Measurements from ENCODE around the gene RNF144A. TPM values are rescaled to one million over a fixed set of nuclear protein-coding genes. Genes with fewer than 3 reads are reported as not detected.

The RNF144A gene
- total and polyA plus RNA-seq, 2 experiments from 2014 or later: 0.60 to 3.5 TPM

- no peak for TF ChIP-seq EZH2phosphoT487 (IDR thresholded peaks at IDR 0.05; ENCODE audit: insufficient read depth, low read depth)
- TF ChIP-seq EZH2 (IDR thresholded peaks at IDR 0.05; ENCODE audit: insufficient read depth, poor library complexity, severe bottlenecking): no peak
- in situ Hi-C loops (cut with MboI): no loop called here
- H3K9me3 ChIP-seq (ENCODE audit: low read depth): no peaks in the 10 kb centered on the region
- no peaks in the 10 kb centered on the region for H3K27me3 ChIP-seq (replicated peaks; ENCODE audit: insufficient read depth)
- H3K27ac ChIP-seq: no peak overlapping the region
- no peaks in the 10 kb centered on the region for H3K9me2 ChIP-seq (ENCODE audit: insufficient read depth)
- no peak overlapping the region for H3K9ac ChIP-seq
- H4K20me1 ChIP-seq (ENCODE audit: insufficient read depth): no peaks in the 10 kb centered on the region
- no peaks in the 10 kb centered on the region for H3K79me2 ChIP-seq (ENCODE audit: insufficient read depth)
- H3K4me1 ChIP-seq (ENCODE audit: insufficient read depth): no peaks in the 10 kb centered on the region
- H3K4me3 ChIP-seq: no peak overlapping the region
- WGBS, 2 experiments (ENCODE audit: low coverage in 1 of 2, low lambda C conversion rate in 2 of 2, missing lambda C conversion rate in 2 of 2): 90 to 91% methylated on average over 6 of the region's 6 CpGs
- DNase-seq: peak; percentile 17
- H2AFZ ChIP-seq: no peak overlapping the region
- no peak overlapping the region for H3K4me2 ChIP-seq (ENCODE audit: unreplicated experiment)
- H3K36me3 ChIP-seq (ENCODE audit: low read depth): no peaks in the 10 kb centered on the region
- no peaks in the 10 kb centered on the region for H3F3A ChIP-seq (ENCODE audit: insufficient read depth)
Measured at GRCh38 chr2:6929196-6929819, 12.1 kb downstream of the RNF144A start.

- Histone ChIP-seq H3K9me2 (ENCODE audit: insufficient read depth) (no peaks in the 10 kb centered on the region), H3K9me3 (ENCODE audit: low read depth) (no peaks in the 10 kb centered on the region), H3K27ac (no peak overlapping the region), H4K20me1 (ENCODE audit: insufficient read depth) (no peaks in the 10 kb centered on the region), H2AFZ (no peak overlapping the region), H3K27me3 (replicated peaks; ENCODE audit: insufficient read depth) (no peaks in the 10 kb centered on the region), H3K4me1 (ENCODE audit: insufficient read depth) (no peaks in the 10 kb centered on the region), H3K4me2 (ENCODE audit: unreplicated experiment) (no peak overlapping the region), H3F3A (ENCODE audit: insufficient read depth) (no peaks in the 10 kb centered on the region), H3K9ac (no peak overlapping the region), H3K36me3 (ENCODE audit: low read depth) (no peaks in the 10 kb centered on the region), H3K79me2 (ENCODE audit: insufficient read depth) (no peaks in the 10 kb centered on the region), H3K4me3 (no peak overlapping the region)
- no peak for TF ChIP-seq EZH2phosphoT487 (IDR thresholded peaks at IDR 0.05; ENCODE audit: insufficient read depth, low read depth)
- in situ Hi-C loops (cut with MboI): no loop called here
- DNase-seq: no peak
- 92 to 98% methylated on average over 4 of the region's 4 CpGs for WGBS, 2 experiments (ENCODE audit: low coverage in 1 of 2, low lambda C conversion rate in 2 of 2, missing lambda C conversion rate in 2 of 2)
Measured at GRCh38 chr2:6930923-6931647, 13.9 kb downstream of the RNF144A start.

- WGBS, 2 experiments (ENCODE audit: low coverage in 1 of 2, low lambda C conversion rate in 2 of 2, missing lambda C conversion rate in 2 of 2): 92 to 100% methylated on average over 1 of the region's 1 CpG
- Histone ChIP-seq H3K9me2 (ENCODE audit: insufficient read depth) (no peaks in the 10 kb centered on the region), H3K27me3 (replicated peaks; ENCODE audit: insufficient read depth) (no peaks in the 10 kb centered on the region), H3K9ac (no peak overlapping the region), H3K4me2 (ENCODE audit: unreplicated experiment) (no peak overlapping the region), H3K36me3 (ENCODE audit: low read depth) (no peaks in the 10 kb centered on the region), H3F3A (ENCODE audit: insufficient read depth) (no peaks in the 10 kb centered on the region), H3K9me3 (ENCODE audit: low read depth) (no peaks in the 10 kb centered on the region), H4K20me1 (ENCODE audit: insufficient read depth) (no peaks in the 10 kb centered on the region), H3K4me1 (ENCODE audit: insufficient read depth) (no peaks in the 10 kb centered on the region), H2AFZ (no peak overlapping the region), H3K79me2 (ENCODE audit: insufficient read depth) (no peaks in the 10 kb centered on the region), H3K27ac (no peak overlapping the region), H3K4me3 (no peak overlapping the region)
- in situ Hi-C loops (cut with MboI): no loop called here
- TF ChIP-seq EZH2phosphoT487 (IDR thresholded peaks at IDR 0.05; ENCODE audit: insufficient read depth, low read depth) (no peak), EZH2 (IDR thresholded peaks at IDR 0.05; ENCODE audit: insufficient read depth, poor library complexity, severe bottlenecking) (no peak)
- no peak for DNase-seq
Measured at GRCh38 chr2:6931753-6932152, 14.5 kb downstream of the RNF144A start.

GRCh38 chr2:6932206-6932605, 15.0 kb downstream of the RNF144A start:
- Histone ChIP-seq H2AFZ (no peak overlapping the region), H3K9me2 (ENCODE audit: insufficient read depth) (no peaks in the 10 kb centered on the region), H3F3A (ENCODE audit: insufficient read depth) (no peaks in the 10 kb centered on the region), H3K27ac (no peak overlapping the region), H3K9ac (no peak overlapping the region), H3K27me3 (replicated peaks; ENCODE audit: insufficient read depth) (no peaks in the 10 kb centered on the region), H3K79me2 (ENCODE audit: insufficient read depth) (no peaks in the 10 kb centered on the region), H3K36me3 (ENCODE audit: low read depth) (no peaks in the 10 kb centered on the region), H3K4me1 (ENCODE audit: insufficient read depth) (no peaks in the 10 kb centered on the region), H3K4me2 (ENCODE audit: unreplicated experiment) (no peak overlapping the region), H3K9me3 (ENCODE audit: low read depth) (no peaks in the 10 kb centered on the region), H4K20me1 (ENCODE audit: insufficient read depth) (no peaks in the 10 kb centered on the region), H3K4me3 (no peak overlapping the region)
- WGBS, 2 experiments (ENCODE audit: low coverage in 1 of 2, low lambda C conversion rate in 2 of 2, missing lambda C conversion rate in 2 of 2): 75% methylated on average over 1 of the region's 1 CpG
- TF ChIP-seq EZH2phosphoT487 (IDR thresholded peaks at IDR 0.05; ENCODE audit: insufficient read depth, low read depth) (no peak), EZH2 (IDR thresholded peaks at IDR 0.05; ENCODE audit: insufficient read depth, poor library complexity, severe bottlenecking) (no peak)
- no peak for DNase-seq
- in situ Hi-C loops (cut with MboI): no loop called here
